Keratinocyte (primary cell): ENCODE results near the gene KMT2D.
"Not testable (repeated sequence)": the region's sequence is repeated elsewhere in the genome, so short reads cannot be mapped to it uniquely, and the experiment has no call there.

Experiments used
- EZH2 ChIP-seq: IDR thresholded peaks from one replicate; pipeline ENCODE4 v1.6.1; 2012; ENCODE audit warnings: inconsistent platforms, mild to moderate bottlenecking, low read length, moderate library complexity
- TF ChIP-seq, protein P1 (sequence below), 3 experiments: IDR thresholded peaks in 1 of 3; conservative IDR thresholded peaks in 1 of 3; optimal IDR thresholded peaks in 1 of 3; 2 replicates in 2 of 3; 3 replicates in 1 of 3; pipeline versions ENCODE3 to v1.5.1; 2011; ENCODE audit warnings: low read length in 3 of 3, mild to moderate bottlenecking in 3 of 3, moderate library complexity in 2 of 3, control low read depth in 1 of 3, inconsistent platforms in 1 of 3; ENCODE audit not compliant: insufficient read depth in 2 of 3; ENCODE audit errors: extremely low read depth in 1 of 3

DNA sequence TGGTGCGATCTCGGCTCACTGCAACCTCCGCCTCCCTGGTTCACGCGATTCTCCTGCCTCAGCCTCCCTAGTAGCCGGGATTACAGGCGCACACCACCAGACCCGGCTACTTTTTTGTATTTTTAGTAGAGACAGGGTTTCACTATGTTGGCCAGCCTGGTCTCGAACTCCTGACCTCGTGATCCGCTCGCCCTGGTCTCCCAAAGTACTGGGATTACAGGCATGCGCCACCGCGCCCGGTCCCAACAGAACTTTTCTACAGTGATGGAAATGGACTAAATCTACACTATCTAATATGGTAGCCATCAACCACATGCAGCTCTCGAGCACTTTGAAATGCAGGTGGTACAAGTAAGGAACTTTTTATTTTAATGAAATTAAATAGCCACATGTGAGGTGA is 1.3 kb upstream of the KMT2D start:
- not testable (repeated sequence) for TF ChIP-seq EZH2
- TF ChIP-seq, protein P1, sequence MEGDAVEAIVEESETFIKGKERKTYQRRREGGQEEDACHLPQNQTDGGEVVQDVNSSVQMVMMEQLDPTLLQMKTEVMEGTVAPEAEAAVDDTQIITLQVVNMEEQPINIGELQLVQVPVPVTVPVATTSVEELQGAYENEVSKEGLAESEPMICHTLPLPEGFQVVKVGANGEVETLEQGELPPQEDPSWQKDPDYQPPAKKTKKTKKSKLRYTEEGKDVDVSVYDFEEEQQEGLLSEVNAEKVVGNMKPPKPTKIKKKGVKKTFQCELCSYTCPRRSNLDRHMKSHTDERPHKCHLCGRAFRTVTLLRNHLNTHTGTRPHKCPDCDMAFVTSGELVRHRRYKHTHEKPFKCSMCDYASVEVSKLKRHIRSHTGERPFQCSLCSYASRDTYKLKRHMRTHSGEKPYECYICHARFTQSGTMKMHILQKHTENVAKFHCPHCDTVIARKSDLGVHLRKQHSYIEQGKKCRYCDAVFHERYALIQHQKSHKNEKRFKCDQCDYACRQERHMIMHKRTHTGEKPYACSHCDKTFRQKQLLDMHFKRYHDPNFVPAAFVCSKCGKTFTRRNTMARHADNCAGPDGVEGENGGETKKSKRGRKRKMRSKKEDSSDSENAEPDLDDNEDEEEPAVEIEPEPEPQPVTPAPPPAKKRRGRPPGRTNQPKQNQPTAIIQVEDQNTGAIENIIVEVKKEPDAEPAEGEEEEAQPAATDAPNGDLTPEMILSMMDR (optimal IDR thresholded peaks at IDR 0.05 in 1 of 3, IDR thresholded peaks at IDR 0.05 in 1 of 3, conservative IDR thresholded peaks at IDR 0.05 in 1 of 3; ENCODE audit: extremely low read depth in 1 of 3, insufficient read depth in 2 of 3, low read length in 3 of 3) = not testable (repeated sequence)
